ENCODE measurements around the gene AKAP10.
"Not testable (repeated sequence)": the region's sequence is repeated elsewhere in the genome, so short reads cannot be mapped to it uniquely, and the experiment has no call there.

The AKAP10 gene

GRCh38 chr17:19973156-19973555, 4.5 kb downstream of the AKAP10 start:
- Histone ChIP-seq H3K56ac (ENCODE audit: low read length) (no peak overlapping the region), H3K36me3 (ENCODE audit: control insufficient read depth, insufficient read depth, low read length) (no peaks in the 10 kb centered on the region), H3K4ac (ENCODE audit: low read depth, low read length) (no peak overlapping the region), H3K4me1 (ENCODE audit: control insufficient read depth, low read depth, low read length) (no peaks in the 10 kb centered on the region), H3K79me2 (ENCODE audit: control insufficient read depth, insufficient read depth, low read length) (peaks cover 52% of the 10 kb centered on the region), H3K27ac (ENCODE audit: low read depth, low read length) (no peak overlapping the region), H3K18ac (ENCODE audit: low read length) (no peak overlapping the region), H2BK15ac (replicated peaks; ENCODE audit: low read depth) (no peak overlapping the region), H2BK5ac (ENCODE audit: low read length) (no peak overlapping the region), H2AK5ac (ENCODE audit: low read length) (no peak overlapping the region), H4K8ac (ENCODE audit: low read depth, low read length) (no peak overlapping the region), H3K79me1 (ENCODE audit: low read length) (peaks cover 14% of the 10 kb centered on the region), H4K5ac (ENCODE audit: low read length) (no peak overlapping the region), H3K4me2 (ENCODE audit: low read length) (no peak overlapping the region), H3K23ac (ENCODE audit: low read length) (no peak overlapping the region), H3K4me3 (ENCODE audit: low read length) (no peak overlapping the region), H3K9ac (ENCODE audit: low read length) (no peak overlapping the region), H3K27me3 (ENCODE audit: insufficient read depth, low read length, poor library complexity) (no peaks in the 10 kb centered on the region), H2BK120ac (ENCODE audit: low read depth, low read length) (no peak overlapping the region)
- no peak for DNase-seq
- WGBS (ENCODE audit: extremely low coverage, insufficient coverage, low lambda C conversion rate), result no CpG with 5 or more reads among the region's 2 CpGs

- not testable (repeated sequence) for H3K4me2 ChIP-seq (ENCODE audit: low read length); H3K23ac ChIP-seq (ENCODE audit: low read length); H3K4me3 ChIP-seq (ENCODE audit: low read length); H3K56ac ChIP-seq (ENCODE audit: low read length); H2BK15ac ChIP-seq (replicated peaks; ENCODE audit: low read depth); H3K4ac ChIP-seq (ENCODE audit: low read depth, low read length); H3K36me3 ChIP-seq (ENCODE audit: control insufficient read depth, insufficient read depth, low read length); DNase-seq; H3K79me2 ChIP-seq (ENCODE audit: control insufficient read depth, insufficient read depth, low read length); H3K4me1 ChIP-seq (ENCODE audit: control insufficient read depth, low read depth, low read length); H3K27me3 ChIP-seq (ENCODE audit: insufficient read depth, low read length, poor library complexity); H2BK120ac ChIP-seq (ENCODE audit: low read depth, low read length); H3K27ac ChIP-seq (ENCODE audit: low read depth, low read length); H2BK5ac ChIP-seq (ENCODE audit: low read length); H4K5ac ChIP-seq (ENCODE audit: low read length); H3K79me1 ChIP-seq (ENCODE audit: low read length); H4K8ac ChIP-seq (ENCODE audit: low read depth, low read length); H2AK5ac ChIP-seq (ENCODE audit: low read length); H3K18ac ChIP-seq (ENCODE audit: low read length); H3K9ac ChIP-seq (ENCODE audit: low read length)
- WGBS (ENCODE audit: extremely low coverage, insufficient coverage, low lambda C conversion rate), result no CpG with 5 or more reads among the region's 2 CpGs
These were observed 14.7 kb downstream of the AKAP10 start for GRCh38 chr17:19962954-19963353.

- Histone ChIP-seq H3K27me3 (ENCODE audit: insufficient read depth, low read length, poor library complexity) (no peaks in the 10 kb centered on the region), H3K23ac (ENCODE audit: low read length) (no peak overlapping the region), H2BK5ac (ENCODE audit: low read length) (no peak overlapping the region), H4K5ac (ENCODE audit: low read length) (no peak overlapping the region), H3K4me1 (ENCODE audit: control insufficient read depth, low read depth, low read length) (peaks cover 2% of the 10 kb centered on the region), H3K18ac (ENCODE audit: low read length) (no peak overlapping the region), H3K9ac (ENCODE audit: low read length) (no peak overlapping the region), H3K4me2 (ENCODE audit: low read length) (no peak overlapping the region), H2BK120ac (ENCODE audit: low read depth, low read length) (no peak overlapping the region), H3K79me2 (ENCODE audit: control insufficient read depth, insufficient read depth, low read length) (peaks cover 17% of the 10 kb centered on the region), H4K8ac (ENCODE audit: low read depth, low read length) (no peak overlapping the region), H2AK5ac (ENCODE audit: low read length) (no peak overlapping the region), H3K4me3 (ENCODE audit: low read length) (no peak overlapping the region), H3K56ac (ENCODE audit: low read length) (no peak overlapping the region), H3K27ac (ENCODE audit: low read depth, low read length) (peak overlapping the region; percentile 11), H3K79me1 (ENCODE audit: low read length) (peaks cover 5% of the 10 kb centered on the region), H3K4ac (ENCODE audit: low read depth, low read length) (no peak overlapping the region), H3K36me3 (ENCODE audit: control insufficient read depth, insufficient read depth, low read length) (no peaks in the 10 kb centered on the region), H2BK15ac (replicated peaks; ENCODE audit: low read depth) (no peak overlapping the region)
- DNase-seq, result peak; percentile 98
- WGBS (ENCODE audit: extremely low coverage, insufficient coverage, low lambda C conversion rate), result no CpG with 5 or more reads among the region's 5 CpGs
These were observed 19.6 kb downstream of the AKAP10 start for GRCh38 chr17:19958023-19958422.

- H3K27ac ChIP-seq (ENCODE audit: low read depth, low read length), result no peak overlapping the region
- H2BK15ac ChIP-seq (replicated peaks; ENCODE audit: low read depth), result no peak overlapping the region
- no peak overlapping the region for H2BK5ac ChIP-seq (ENCODE audit: low read length)
- H3K9ac ChIP-seq (ENCODE audit: low read length), result no peak overlapping the region
- H2BK120ac ChIP-seq (ENCODE audit: low read depth, low read length), result no peak overlapping the region
- no peak overlapping the region for H4K8ac ChIP-seq (ENCODE audit: low read depth, low read length)
- peaks cover 5% of the 10 kb centered on the region for H3K79me1 ChIP-seq (ENCODE audit: low read length)
- no peak overlapping the region for H4K5ac ChIP-seq (ENCODE audit: low read length)
- peaks cover 2% of the 10 kb centered on the region for H3K4me1 ChIP-seq (ENCODE audit: control insufficient read depth, low read depth, low read length)
- H3K56ac ChIP-seq (ENCODE audit: low read length), result no peak overlapping the region
- no peak for DNase-seq
- H3K23ac ChIP-seq (ENCODE audit: low read length), result no peak overlapping the region
- no peaks in the 10 kb centered on the region for H3K27me3 ChIP-seq (ENCODE audit: insufficient read depth, low read length, poor library complexity)
- no CpG with 5 or more reads among the region's 7 CpGs for WGBS (ENCODE audit: extremely low coverage, insufficient coverage, low lambda C conversion rate)
- H3K4me2 ChIP-seq (ENCODE audit: low read length), result no peak overlapping the region
- H2AK5ac ChIP-seq (ENCODE audit: low read length), result no peak overlapping the region
- no peaks in the 10 kb centered on the region for H3K36me3 ChIP-seq (ENCODE audit: control insufficient read depth, insufficient read depth, low read length)
- H3K4ac ChIP-seq (ENCODE audit: low read depth, low read length), result no peak overlapping the region
- no peak overlapping the region for H3K18ac ChIP-seq (ENCODE audit: low read length)
- H3K4me3 ChIP-seq (ENCODE audit: low read length), result no peak overlapping the region
- H3K79me2 ChIP-seq (ENCODE audit: control insufficient read depth, insufficient read depth, low read length), result peaks cover 21% of the 10 kb centered on the region
These were observed 22.5 kb downstream of the AKAP10 start for GRCh38 chr17:19955099-19955498.

GRCh38 chr17:19951411-19951810, 26.2 kb downstream of the AKAP10 start:
- H3K36me3 ChIP-seq (ENCODE audit: control insufficient read depth, insufficient read depth, low read length); H4K8ac ChIP-seq (ENCODE audit: low read depth, low read length); H4K5ac ChIP-seq (ENCODE audit: low read length); H2AK5ac ChIP-seq (ENCODE audit: low read length); H3K56ac ChIP-seq (ENCODE audit: low read length); H3K4me2 ChIP-seq (ENCODE audit: low read length); H3K9ac ChIP-seq (ENCODE audit: low read length); H3K4ac ChIP-seq (ENCODE audit: low read depth, low read length); H3K79me1 ChIP-seq (ENCODE audit: low read length); H3K4me1 ChIP-seq (ENCODE audit: control insufficient read depth, low read depth, low read length); H2BK120ac ChIP-seq (ENCODE audit: low read depth, low read length); H3K4me3 ChIP-seq (ENCODE audit: low read length); H3K23ac ChIP-seq (ENCODE audit: low read length); H2BK5ac ChIP-seq (ENCODE audit: low read length); DNase-seq; H2BK15ac ChIP-seq (replicated peaks; ENCODE audit: low read depth); H3K27ac ChIP-seq (ENCODE audit: low read depth, low read length); H3K27me3 ChIP-seq (ENCODE audit: insufficient read depth, low read length, poor library complexity); H3K18ac ChIP-seq (ENCODE audit: low read length): not testable (repeated sequence)
- H3K79me2 ChIP-seq (ENCODE audit: control insufficient read depth, insufficient read depth, low read length), result peaks cover 24% of the 10 kb centered on the region
- no CpG with 5 or more reads among the region's 5 CpGs for WGBS (ENCODE audit: extremely low coverage, insufficient coverage, low lambda C conversion rate)

- H3K27ac ChIP-seq (ENCODE audit: low read depth, low read length); H4K5ac ChIP-seq (ENCODE audit: low read length); H3K9ac ChIP-seq (ENCODE audit: low read length); H3K79me1 ChIP-seq (ENCODE audit: low read length); H2BK5ac ChIP-seq (ENCODE audit: low read length); H2AK5ac ChIP-seq (ENCODE audit: low read length); H2BK120ac ChIP-seq (ENCODE audit: low read depth, low read length); H3K4me1 ChIP-seq (ENCODE audit: control insufficient read depth, low read depth, low read length); H3K18ac ChIP-seq (ENCODE audit: low read length); H4K8ac ChIP-seq (ENCODE audit: low read depth, low read length); H3K4me2 ChIP-seq (ENCODE audit: low read length); H3K56ac ChIP-seq (ENCODE audit: low read length); H3K4ac ChIP-seq (ENCODE audit: low read depth, low read length); H3K23ac ChIP-seq (ENCODE audit: low read length); H3K36me3 ChIP-seq (ENCODE audit: control insufficient read depth, insufficient read depth, low read length); H3K4me3 ChIP-seq (ENCODE audit: low read length); H3K27me3 ChIP-seq (ENCODE audit: insufficient read depth, low read length, poor library complexity); DNase-seq; H2BK15ac ChIP-seq (replicated peaks; ENCODE audit: low read depth): not testable (repeated sequence)
- no CpG with 5 or more reads among the region's 43 CpGs for WGBS (ENCODE audit: extremely low coverage, insufficient coverage, low lambda C conversion rate)
- peaks cover 18% of the 10 kb centered on the region for H3K79me2 ChIP-seq (ENCODE audit: control insufficient read depth, insufficient read depth, low read length)
These were observed 26.9 kb downstream of the AKAP10 start for GRCh38 chr17:19950624-19951195.
